ENCODE results near the gene MDC1.

The MDC1 gene

DNA sequence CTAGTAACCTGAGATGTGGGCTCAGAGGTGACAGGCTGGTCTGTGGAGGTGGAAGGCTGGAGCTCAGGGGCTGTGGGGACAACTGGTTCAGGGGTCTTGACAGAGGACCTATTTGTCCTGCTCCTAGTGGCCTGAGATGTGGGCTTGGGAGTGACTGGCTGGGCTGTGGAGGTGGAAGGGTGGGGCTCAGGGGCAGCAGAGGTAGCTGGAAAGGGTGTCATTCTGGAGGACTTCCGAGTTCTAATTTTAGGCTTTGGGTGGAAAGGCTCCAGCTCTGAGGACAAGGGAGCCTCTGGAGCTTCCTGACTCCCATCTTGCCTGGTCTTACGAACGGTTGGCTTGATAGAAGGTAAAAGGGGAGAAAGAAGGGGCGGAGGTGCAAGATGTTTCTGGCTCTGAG, 11.5 kb downstream of the MDC1 start:
- DNase-seq (ENCODE audit: extremely low read depth in 1 of 2, low read depth in 1 of 2) = no peak

DNA sequence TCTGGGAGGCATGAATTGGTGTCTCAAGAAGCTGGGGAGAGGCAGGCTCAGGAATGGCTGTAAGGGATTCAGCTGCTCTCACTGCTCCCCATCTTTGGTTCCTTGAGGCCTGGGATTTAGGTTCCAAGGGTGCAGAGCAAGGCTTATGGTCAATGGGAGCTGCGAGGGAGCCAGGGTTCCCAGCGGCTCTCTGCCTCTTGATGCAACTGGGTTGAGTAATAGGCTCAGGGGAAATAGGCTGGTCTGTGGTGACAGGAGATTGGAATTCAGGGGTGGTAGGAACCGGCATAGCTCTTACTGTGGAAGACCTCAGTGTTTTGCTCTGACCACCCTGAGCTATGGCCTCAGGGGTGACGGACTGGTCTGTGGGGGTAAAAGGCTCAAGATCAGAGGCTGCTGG, 13.3 kb downstream of the MDC1 start:
- no peak for DNase-seq (ENCODE audit: extremely low read depth in 1 of 2, low read depth in 1 of 2)

DNA sequence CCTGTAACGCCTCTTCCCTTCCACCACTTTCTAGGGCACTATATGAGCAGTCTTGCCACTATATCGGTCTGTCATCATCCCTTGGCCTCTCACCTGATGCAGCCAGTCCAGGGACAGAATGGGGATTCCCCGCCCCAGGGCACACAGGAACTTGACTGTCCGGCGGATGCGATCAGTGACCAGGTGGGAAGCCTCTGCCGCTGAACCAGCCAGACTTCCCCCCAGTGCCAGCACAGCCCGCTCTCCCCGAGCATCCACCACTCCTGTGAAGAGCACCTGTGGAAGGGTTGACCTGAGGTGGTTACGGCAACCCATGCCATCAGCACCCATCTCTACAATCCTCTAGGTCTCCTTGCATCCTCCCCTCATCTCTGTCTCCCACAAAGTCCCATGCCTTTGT, 14.1 kb downstream of the MDC1 start:
- DNase-seq (ENCODE audit: extremely low read depth in 1 of 2, low read depth in 1 of 2) = no peak

DNA sequence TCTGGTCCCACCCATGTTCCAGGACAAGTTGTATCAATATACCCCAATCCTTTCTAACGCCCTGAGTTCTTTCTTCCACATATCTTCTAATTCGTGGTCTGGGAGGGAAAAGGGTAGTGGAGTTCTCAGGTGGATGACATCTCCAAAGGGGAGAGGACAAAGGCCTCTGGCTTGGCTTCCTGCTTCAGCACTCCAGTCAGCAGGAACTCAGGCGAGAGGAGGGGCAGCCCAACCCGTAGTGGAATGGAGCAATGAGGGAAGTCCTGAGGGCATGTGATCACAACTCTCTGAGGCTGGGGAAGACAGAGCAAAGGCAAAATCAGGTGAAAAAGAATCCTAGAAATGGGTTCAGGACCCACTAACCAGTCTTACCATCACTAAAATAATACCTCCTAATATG, 16.7 kb downstream of the MDC1 start:
- DNase-seq (ENCODE audit: extremely low read depth in 1 of 2, low read depth in 1 of 2) = no peak

DNA sequence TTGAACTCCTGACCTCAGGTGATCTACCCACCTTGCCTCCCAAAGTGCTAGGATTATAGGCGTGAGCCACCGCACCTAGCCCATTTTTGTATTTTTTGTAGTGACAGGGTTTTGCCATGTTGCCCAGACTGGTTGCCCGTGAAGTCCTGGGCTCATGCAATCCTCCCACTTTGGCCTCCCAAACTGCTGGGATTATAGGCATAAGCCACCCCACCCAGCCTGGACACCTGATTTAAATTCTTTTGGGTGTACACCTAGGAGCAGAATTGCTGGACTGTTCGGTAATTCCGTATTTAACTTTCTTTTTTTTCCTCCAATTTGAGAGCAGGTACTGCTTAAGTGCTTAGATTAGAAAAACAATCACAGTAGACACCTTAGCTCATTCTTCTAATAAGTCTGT, 20.6 kb downstream of the MDC1 start:
- DNase-seq (ENCODE audit: extremely low read depth in 1 of 2, low read depth in 1 of 2) = no peak

DNA sequence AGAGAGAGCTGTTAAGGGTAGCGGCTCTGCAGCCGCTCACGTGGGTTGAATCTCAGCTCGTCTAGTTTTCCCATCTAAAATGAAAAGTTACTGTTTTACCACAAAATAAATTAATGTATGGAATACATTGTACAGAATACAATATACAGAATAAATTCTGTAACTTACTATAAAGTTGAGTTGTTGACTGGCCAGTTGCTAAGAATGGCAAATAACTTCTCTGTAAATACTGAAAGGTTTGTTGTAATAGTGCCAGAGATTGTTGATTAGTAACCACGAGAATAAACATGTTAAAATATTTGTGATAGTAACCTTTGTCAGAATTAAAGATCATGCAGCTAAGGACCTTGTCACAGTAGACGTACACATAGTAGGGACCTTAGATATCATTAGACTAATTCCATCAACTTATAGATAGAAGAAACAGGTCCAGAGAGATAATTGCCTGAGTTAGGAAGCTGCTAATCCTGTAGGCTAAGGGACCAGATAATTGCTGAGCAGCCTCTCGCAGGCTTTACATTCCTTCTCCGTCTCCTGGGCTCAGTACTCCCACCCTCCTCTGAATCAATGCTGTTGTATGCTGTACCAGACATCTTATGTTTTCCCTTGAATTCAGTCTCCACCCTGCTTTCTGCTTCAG, 25.8 kb downstream of the MDC1 start:
- no peak for DNase-seq (ENCODE audit: extremely low read depth in 1 of 2, low read depth in 1 of 2)

DNA sequence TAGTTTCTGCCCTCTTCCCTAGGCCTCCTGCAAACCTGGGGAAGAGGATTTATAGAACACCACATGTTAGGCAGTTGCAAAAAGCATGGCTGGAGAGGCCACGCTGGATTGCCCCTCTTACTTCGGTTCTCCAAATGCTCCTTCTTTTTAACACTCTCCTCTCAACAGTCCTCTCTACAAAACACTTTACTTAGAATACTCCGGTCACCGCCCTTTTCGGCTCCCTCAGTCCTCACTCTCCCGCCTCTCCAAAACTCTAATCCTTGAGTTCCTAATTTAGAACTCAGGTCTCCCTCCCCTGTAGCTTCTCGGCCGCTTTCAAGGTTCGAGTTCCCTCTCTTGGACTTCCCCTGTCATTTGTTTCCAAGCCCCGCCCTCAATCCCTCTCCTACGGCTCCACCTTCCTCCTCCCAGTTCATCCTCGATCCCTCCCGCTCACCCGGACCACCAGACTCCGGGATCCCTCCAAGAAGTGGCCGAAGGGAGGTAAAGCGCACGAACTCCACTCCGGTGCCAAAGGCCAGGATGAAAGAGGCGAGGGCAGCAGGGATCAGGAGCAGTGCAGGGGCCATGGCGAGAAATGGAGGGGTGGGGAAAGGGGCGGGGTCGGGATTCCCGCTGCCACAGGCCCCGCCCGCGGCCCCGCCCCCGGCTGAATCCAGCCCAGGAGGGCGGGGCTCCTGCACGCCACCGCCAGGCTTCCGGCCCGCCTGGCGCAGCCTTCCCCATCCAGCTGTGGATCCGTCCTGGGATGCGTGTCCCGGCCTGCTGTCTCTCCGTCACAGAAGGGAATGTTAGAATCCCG, 26.5 kb downstream of the MDC1 start, which contains the start of gene NRM:
Gene NRM (minus strand): TSS at position 582 of the 805 bp plus-strand sequence. CDS start 10 bp downstream, at position 572.
- peak in 1 of 2 donors; percentile 55 for DNase-seq (ENCODE audit: extremely low read depth in 1 of 2, low read depth in 1 of 2)

DNA sequence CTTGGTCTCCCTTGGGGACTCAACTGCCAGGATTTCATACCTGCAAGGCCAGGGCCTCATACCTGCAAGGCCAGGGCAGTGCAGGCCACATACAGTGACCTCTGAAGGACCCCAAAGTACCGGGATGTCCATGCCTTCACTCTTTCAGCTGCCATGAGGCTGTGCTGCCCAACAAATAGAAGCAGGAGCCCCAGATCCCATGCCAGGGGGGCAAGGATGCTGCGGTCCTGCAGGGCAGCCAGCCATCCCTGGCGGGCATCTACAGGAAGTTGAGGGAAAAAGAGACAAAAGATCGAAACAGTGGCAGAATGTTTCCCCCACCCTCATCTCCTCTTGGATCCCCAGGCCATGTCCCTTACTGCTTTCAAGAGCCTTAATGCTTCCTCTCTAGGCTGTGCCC, 27.1 kb downstream of the MDC1 start:
- DNase-seq (ENCODE audit: extremely low read depth in 1 of 2, low read depth in 1 of 2) = no peak

DNA sequence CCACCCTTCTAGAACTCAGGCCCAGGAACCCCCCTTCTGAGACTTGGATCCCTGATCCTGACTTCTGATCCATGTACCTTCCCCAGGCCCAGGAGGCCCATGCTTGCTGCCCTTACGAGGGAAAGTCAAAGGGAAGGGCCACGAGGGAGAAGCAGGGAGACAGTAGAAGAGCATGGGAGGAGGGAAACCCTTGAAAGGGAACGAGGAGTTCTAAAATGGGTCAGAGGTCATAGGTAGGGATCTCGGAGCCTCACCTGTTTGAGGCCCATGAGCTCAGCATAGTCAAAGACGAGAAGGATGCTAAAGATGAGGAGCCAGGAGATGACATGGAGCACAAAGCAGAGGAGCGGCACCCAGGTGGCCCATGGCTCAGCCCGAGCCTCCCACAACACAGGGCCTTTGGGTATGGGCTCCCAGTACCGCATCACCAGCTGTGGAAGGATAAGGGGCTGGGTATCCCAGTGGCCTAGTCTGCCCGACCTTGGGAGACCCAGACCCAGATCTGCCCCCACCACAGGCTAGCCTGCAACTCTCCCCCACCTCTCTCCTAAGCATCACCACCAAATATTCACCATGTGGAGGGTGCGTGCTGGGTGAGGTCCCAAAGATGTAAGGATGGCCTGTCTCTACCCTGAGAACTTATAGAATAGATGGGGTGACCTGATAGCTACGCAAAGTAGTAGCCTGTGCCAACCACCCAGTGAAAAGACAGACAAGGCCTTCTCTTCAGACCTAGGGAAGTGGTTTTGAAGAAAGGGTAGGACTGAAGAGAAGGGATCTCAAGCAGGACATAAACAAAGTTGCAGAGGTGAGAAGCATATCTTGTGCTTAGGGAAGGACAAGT, 27.8 kb downstream of the MDC1 start:
- DNase-seq (ENCODE audit: extremely low read depth in 1 of 2, low read depth in 1 of 2) = no peak

DNA sequence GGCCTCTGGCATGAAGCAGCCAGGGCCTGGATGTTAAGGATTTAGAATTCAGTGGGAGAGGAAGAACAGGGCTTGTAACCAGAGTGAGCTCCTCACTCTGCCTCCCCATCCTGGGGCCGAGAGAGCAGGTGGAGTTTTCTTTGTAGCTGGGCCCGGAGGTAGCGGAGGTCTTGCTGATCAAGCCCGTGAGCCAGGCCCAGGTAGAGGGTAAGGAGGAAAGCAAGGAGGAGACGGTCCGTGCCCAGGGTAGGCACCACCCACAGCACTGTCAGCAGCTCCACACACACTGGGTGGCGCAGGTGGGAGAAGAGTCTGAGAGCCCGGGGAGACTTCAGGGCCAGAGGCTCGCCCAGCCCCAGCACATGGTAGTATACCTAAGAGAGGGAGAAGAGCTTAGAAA, 28.5 kb downstream of the MDC1 start:
- no peak for DNase-seq (ENCODE audit: extremely low read depth in 1 of 2, low read depth in 1 of 2)

DNA sequence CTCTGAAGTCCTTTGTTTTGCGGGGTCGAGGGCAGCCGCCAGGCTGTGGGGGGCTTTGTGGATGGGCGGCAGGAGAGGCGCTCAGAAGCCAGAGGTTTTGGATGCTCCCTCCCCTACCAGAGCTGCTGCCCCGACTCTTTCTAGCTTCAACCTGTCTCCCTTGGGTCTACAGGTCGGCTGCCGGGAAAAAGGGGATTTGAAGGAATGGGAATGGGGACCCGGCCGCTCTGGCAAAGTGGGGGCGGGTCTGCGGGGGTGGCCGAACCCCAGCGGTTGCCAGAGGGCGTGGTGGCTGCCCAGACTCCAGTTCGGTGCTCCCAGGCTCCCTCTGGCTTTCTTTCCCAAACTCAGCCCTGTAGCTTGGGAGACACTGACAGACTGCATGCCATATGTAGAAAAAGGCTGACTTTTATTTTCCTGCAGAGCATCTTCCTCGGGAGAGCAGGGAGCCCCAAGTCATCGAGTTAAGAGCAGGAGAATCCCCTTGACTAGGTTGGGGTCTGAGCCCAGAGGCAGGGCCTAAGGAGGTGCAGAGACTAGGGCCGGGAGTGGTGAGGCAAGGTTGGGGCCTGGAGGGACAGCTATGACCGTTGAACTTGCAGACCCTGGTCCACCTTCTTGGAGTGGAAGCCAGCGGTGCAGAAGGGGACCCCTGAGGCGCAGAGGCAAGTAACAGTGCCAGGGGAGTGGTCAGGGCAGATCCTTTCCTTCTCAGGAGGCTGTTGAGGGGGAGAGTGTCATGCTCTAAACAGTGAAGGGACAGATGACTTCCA, 29.2 kb downstream of the MDC1 start:
- no peak for DNase-seq (ENCODE audit: extremely low read depth in 1 of 2, low read depth in 1 of 2)

DNA sequence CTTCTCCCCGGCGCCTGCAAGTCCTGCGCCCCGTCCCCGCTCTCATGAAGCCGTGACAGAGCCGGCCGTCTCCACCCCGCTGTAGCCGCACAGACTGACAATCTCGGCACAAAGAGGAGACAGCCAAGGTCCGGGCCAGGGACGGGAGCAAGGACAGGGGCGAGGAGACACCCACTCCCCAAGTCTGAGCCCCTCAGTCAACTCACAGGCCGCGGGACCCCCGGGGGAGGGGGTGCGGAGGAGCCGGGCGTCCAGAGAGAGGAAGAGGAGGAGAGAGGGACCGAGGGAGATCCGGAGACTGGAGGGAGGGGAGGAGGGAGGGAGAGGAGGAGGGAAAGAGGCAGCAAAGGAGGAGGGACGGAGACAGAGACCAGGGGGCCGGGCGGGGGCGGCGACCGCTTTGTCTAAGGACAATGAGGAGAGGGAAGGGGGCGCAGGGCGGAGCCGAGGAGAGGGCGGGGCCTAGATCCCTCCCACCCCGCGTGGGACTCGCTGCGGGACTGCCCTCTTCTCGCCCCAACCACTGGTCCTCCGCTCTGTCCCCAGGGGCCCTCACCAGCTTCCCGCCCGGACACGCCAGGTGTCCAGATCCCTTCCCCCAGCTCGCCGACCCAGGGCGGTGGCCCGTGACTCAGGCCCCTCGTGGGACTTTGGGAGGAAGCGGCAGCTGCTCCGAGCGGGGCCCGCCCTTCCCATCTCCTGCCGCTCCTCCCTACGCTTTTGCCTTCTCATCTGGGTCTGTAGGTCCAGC, 30.0 kb downstream of the MDC1 start:
- DNase-seq (ENCODE audit: extremely low read depth in 1 of 2, low read depth in 1 of 2) = peak in 1 of 2 donors; percentile 57

DNA sequence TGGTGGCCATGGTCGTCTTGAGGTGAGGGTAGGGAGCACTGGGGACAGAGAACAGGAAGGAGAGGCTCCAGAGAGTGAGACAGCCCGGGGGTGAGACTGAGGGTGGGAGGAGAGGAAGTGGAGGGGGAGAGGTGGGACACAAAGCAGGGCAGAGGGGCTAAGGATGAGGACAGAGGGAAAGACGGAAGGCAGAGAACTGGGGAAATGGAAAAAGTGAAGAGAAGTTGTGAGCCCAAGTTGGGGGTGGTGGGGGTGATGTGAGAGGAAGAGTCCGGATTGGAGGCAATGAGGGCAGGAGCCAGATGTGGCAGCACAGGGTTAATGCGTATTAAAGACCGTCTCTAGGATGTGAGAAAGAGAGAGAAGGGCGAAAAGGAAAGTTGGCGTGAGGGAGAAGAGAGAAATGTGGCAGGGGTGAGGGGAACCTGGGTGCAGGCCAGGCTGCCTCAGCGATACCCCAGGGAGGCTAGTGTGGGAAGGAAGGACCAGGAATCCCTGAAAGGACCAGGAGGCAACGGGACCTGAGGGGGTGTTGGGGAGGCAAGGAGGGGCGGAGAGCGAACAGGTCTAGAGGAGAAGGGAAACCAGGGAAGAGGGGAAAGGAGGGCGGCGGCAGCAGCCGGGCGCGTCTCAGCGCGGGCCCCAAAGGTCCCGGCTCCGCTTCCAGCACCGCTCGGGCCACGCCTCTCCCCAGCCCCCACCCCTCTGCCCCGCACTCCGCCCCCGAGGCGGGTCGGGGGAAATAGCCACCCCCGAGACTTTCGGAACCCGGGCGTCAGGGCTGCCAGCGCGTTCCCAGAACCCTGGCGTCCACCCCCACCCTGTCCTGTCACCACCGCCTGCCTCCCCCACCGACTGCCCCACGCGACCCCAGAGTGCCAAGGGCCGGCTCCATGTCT, 30.8 kb downstream of the MDC1 start, which contains the start of gene PPP1R18:
Gene PPP1R18 (minus strand): TSS at position 637 of the 899 bp plus-strand sequence. CDS start 627 bp downstream, at position 10.
- peak; percentile 31 to 77 for DNase-seq (ENCODE audit: extremely low read depth in 1 of 2, low read depth in 1 of 2)

DNA sequence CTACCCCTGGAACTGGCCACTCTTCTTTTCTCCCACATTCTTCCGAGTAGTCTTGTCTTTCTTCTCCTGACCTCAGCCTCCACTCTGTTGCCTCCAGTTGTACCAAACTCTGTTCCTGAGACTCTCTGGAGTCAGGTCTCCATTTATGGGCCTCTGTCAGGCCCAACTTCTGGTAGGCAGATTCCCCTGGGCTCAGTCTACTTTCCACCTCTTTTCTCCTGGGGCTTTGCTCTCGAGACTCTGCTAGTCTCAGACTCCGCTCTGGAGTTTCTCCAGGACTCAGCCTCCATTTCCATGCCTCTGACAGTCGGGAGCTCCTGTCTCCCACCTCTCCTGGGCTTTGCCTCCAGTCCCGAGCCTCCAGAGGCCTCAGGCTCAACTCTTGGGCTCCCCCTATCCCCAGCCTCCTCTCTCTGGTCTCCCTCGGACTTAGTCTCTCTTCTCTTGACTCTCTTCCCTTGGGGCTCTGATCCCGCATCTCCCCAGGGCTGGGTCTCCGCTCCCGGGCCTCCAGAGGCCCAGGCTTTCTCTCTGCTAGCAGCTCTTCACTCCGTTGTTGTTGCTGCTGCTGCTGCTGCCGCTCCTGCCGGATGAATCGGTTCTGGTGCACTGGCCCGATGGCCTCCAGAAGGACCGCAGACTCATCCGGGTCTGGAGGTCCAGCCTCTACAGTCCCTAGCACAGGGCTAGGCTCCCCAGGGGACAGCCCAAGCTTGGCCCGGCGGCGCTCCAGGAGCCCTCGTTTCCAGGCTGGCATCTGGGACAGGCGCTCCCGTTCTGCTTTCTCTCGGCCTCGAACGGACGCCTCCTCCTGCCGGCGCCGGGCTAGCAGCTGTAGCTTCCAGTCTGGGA, 31.7 kb downstream of the MDC1 start:
- DNase-seq (ENCODE audit: extremely low read depth in 1 of 2, low read depth in 1 of 2) = no peak

DNA sequence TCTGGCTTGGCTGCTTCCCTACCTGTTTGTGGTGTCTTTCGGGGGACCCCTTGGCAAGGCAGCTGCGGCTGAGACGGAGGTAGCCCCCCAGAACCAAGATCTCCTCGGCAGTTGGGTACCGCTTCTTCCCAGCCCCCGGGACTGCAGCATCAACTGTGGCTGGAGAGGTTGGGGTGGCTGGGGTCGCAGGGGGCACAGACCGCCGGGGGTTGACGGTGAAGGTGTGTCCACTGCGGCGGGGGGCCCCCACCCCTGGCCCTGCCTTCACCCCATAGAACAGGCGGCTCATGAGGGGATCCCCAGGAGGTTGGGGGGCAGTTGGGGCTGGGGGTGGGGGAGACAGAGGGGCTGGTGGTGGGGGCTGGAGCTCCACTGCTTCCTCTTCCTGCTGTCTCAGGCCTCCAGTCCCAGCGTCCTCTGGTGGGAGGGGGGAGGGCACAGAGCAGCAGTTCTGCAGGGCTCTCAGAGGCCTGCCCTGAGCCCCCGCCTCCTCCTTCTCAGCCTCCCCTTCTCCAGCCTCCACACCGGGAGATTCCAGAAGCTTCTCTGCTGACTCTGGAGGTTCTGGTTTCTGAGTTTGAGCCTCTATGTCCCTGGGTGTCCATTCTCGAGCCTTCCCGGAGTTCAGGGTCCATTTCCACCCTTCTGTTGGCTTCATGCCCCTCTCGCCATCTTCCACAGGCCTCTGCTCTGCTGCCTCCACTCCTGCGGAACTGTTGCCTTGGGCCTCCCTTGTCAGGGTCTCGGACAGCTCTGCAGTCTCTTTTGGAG, 32.5 kb downstream of the MDC1 start:
- DNase-seq (ENCODE audit: extremely low read depth in 1 of 2, low read depth in 1 of 2) = peak in 1 of 2 donors; percentile 30

DNA sequence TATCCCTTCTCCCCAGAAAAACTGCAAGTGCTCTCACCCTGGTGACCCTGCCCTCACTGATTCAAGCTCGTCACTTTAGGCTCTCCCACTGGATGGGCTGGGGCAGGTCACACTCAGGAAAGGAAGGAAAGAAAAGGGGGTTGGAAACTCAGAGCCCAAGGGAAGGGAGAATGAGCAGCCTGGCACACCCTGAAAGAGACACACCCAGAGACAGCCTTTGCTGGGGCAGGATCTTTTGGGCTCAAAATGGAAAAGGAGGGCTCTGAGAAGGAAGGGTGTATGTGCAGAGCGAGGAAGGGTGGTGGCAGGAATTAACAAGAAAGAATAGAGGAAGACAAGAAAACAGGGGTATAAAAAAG, 33.1 kb downstream of the MDC1 start:
- no peak for DNase-seq (ENCODE audit: extremely low read depth in 1 of 2, low read depth in 1 of 2)

All from activated CD8-positive, alpha-beta memory T cell treated with anti-CD3 and anti-CD28 coated beads for 1 hour (primary cell).